ENCODE measurements around the gene TRMT2A. TPM values are rescaled to one million over a fixed set of nuclear protein-coding genes. Genes with fewer than 3 reads are reported as not detected.

The TRMT2A gene
- polyA plus RNA-seq, 1 of the 3 experiments (the other 2 are of a cell fraction), result 54.6 TPM

DNA sequence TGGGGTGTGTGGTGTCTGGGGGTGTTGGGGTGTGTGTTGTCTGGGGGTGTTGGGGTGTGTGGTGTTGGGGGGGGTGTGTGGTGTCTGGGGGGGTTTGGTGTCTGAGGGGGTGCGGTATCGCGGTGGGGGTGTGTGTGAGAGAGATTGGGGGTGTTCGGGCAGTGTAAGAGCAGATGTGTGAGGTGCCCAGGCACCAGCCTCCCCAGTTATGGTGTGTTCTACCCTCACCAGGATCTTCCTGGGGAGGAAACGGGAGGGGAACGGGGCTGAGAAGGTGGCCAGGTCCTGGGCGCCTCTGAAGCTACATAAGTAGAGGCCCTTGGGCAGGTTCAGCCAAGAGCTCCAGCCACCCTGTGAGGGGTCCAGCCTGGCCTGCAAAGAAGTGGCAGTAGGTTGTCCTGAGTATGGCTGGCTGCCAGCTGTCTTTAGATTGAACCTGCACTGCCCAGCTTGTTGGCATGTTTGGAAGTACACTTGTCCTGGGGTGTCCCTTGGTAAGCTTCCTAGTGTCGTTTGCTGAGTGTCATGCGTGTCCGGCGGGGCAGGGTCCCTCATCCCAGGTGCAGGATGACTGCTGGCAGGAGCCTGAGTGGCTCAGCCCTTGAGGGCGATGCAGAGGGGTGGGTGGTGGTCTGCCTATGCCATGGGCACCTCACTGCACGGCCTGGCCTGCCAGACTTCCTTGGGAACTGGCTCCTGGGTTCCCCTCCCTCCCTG is 6.5 kb upstream of the TRMT2A start:
- H2AFZ ChIP-seq (ENCODE audit: low read depth), result no peak overlapping the region
- no peak for DNase-seq
- ChIA-PET CTCF (interaction anchor here (0.6 kb wide), 1 partner anchor 32 kb away, joined by 3 read pairs; no protein-coding TSS in a partner anchor), POLR2A (no interaction called here)
- no peaks in the 10 kb centered on the region for H3K9me2 ChIP-seq
- H3K36me3 ChIP-seq (replicated peaks in 1 of 2; ENCODE audit: control insufficient read depth in 1 of 2, insufficient read depth in 2 of 2, low read length in 1 of 2), result peaks cover 33 to 74% of the 10 kb centered on the region in 2 experiments
- no peak overlapping the region for H3K27ac ChIP-seq (ENCODE audit: low read depth in 2 of 2, low read length in 1 of 2)
- WGBS (ENCODE audit: low lambda C conversion rate), result 97% methylated on average over 5 of the region's 13 CpGs
- H3K4me1 ChIP-seq (ENCODE audit: control insufficient read depth in 1 of 2, insufficient read depth in 2 of 2, low read depth in 1 of 2, low read length in 1 of 2), result peaks cover 8 to 12% of the 10 kb centered on the region in 2 experiments; a peak in 3 of 4 replicates
- H3K4me3 ChIP-seq (ENCODE audit: low read depth in 2 of 2, low read length in 1 of 2), result no peak overlapping the region
- no peak overlapping the region for H3K4me2 ChIP-seq
- H3K9me3 ChIP-seq, result no peaks in the 10 kb centered on the region
- H3K27me3 ChIP-seq (ENCODE audit: insufficient read depth), result no peaks in the 10 kb centered on the region
- peaks cover 55% of the 10 kb centered on the region for H3K79me2 ChIP-seq (ENCODE audit: insufficient read depth)
- H3K9ac ChIP-seq, result no peak overlapping the region
- TF ChIP-seq SIN3A (IDR thresholded peaks at IDR 0.05; ENCODE audit: borderline replicate concordance, low read depth, low read length) (no peak), TCF12 (IDR thresholded peaks at IDR 0.05) (no peak), ELF1 (IDR thresholded peaks at IDR 0.05) (no peak), EP300 (IDR thresholded peaks at IDR 0.05; ENCODE audit: borderline replicate concordance in 1 of 2, low read depth in 1 of 2, low read length in 1 of 2) (no peak), NFIC (IDR thresholded peaks at IDR 0.05; ENCODE audit: borderline replicate concordance) (no peak), RXRA (IDR thresholded peaks at IDR 0.05; ENCODE audit: borderline replicate concordance, low read depth) (no peak), RFX5 (IDR thresholded peaks at IDR 0.05; ENCODE audit: low read length) (no peak), EZH2phosphoT487 (IDR thresholded peaks at IDR 0.05; ENCODE audit: borderline replicate concordance, low read depth) (no peak), TEAD4 (IDR thresholded peaks at IDR 0.05; ENCODE audit: borderline replicate concordance, insufficient read depth) (no peak), FOXM1 (IDR thresholded peaks at IDR 0.05; ENCODE audit: low read depth) (no peak), FOSL2 (IDR thresholded peaks at IDR 0.05; ENCODE audit: borderline replicate concordance, low read depth) (no peak), FOXJ3 (CRISPR knock-in tag; IDR thresholded peaks at IDR 0.05) (no peak), REST (IDR thresholded peaks at IDR 0.05; ENCODE audit: low read depth, low read length) (no peak), GABPA (IDR thresholded peaks at IDR 0.05; ENCODE audit: low read depth) (no peak), SMC3 (IDR thresholded peaks at IDR 0.05; ENCODE audit: low read depth, low read length) (no peak), JUND (IDR thresholded peaks at IDR 0.05) (no peak), RAD21 (IDR thresholded peaks at IDR 0.05; ENCODE audit: low read length) (no peak)
- TF ChIP-seq, protein P1, sequence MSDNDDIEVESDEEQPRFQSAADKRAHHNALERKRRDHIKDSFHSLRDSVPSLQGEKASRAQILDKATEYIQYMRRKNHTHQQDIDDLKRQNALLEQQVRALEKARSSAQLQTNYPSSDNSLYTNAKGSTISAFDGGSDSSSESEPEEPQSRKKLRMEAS (IDR thresholded peaks at IDR 0.05; ENCODE audit: low read depth), result no peak
- TF ChIP-seq, protein P2, sequence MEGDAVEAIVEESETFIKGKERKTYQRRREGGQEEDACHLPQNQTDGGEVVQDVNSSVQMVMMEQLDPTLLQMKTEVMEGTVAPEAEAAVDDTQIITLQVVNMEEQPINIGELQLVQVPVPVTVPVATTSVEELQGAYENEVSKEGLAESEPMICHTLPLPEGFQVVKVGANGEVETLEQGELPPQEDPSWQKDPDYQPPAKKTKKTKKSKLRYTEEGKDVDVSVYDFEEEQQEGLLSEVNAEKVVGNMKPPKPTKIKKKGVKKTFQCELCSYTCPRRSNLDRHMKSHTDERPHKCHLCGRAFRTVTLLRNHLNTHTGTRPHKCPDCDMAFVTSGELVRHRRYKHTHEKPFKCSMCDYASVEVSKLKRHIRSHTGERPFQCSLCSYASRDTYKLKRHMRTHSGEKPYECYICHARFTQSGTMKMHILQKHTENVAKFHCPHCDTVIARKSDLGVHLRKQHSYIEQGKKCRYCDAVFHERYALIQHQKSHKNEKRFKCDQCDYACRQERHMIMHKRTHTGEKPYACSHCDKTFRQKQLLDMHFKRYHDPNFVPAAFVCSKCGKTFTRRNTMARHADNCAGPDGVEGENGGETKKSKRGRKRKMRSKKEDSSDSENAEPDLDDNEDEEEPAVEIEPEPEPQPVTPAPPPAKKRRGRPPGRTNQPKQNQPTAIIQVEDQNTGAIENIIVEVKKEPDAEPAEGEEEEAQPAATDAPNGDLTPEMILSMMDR (IDR thresholded peaks at IDR 0.05), result no peak
- H3F3A ChIP-seq (replicated peaks; ENCODE audit: insufficient read depth), result peaks cover 18% of the 10 kb centered on the region
- H4K20me1 ChIP-seq (ENCODE audit: insufficient read depth), result peaks cover 14% of the 10 kb centered on the region; the same call in 1 of the 2 replicates

Data from SK-N-SH (cell line).